WTC11 (cell line): ENCODE results near the gene CYP11A1. TPM values are rescaled to one million over a fixed set of nuclear protein-coding genes. Genes with fewer than 3 reads are reported as not detected.

Experiments
- ATAC-seq: fragments of 200-7000 bp; cut with Tn5 transposase; 2 replicates; pipeline ENCODE4 v1.10.0; 2021; ENCODE audit warnings: mild to moderate bottlenecking, moderate library complexity
- CTCF ChIA-PET: fragments of 300-600 bp; sonication (Branson Sonifier 250); formaldehyde crosslinking; loops from one replicate; lab custom pipeline; 2021; ENCODE audit warnings: antibody characterized with exemption; lab: Charles Lee
- POLR2A ChIA-PET: fragments of 350-600 bp; sonication (Branson Sonifier 250); formaldehyde crosslinking; loops from one replicate; lab custom pipeline; 2021; ENCODE audit warnings: antibody characterized with exemption; lab: Charles Lee
- DNase-seq: peaks from one replicate; pipeline ENCODE4 v3.0.0; 2021; ENCODE audit warnings: low spot score
- H3K27ac Mint-ChIP-seq: 2 replicates; pipeline ENCODE4 v1.8.0; 2021; ENCODE audit warnings: mixed read lengths
- H3K27me3 Mint-ChIP-seq: 2 replicates; pipeline ENCODE4 v1.8.0; 2021; ENCODE audit warnings: low read depth, mild to moderate bottlenecking, moderate library complexity, mixed read lengths
- H3K36me3 Mint-ChIP-seq: 2 replicates; pipeline ENCODE4 v1.8.0; 2021; ENCODE audit warnings: mixed read lengths
- H3K4me1 Mint-ChIP-seq: 2 replicates; pipeline ENCODE4 v1.8.0; 2022; ENCODE audit warnings: mixed read lengths
- H3K4me3 Mint-ChIP-seq: 2 replicates; pipeline ENCODE4 v1.8.0; 2021; ENCODE audit warnings: mild to moderate bottlenecking, moderate library complexity, mixed read lengths
- H3K9me3 Mint-ChIP-seq: 2 replicates; pipeline ENCODE4 v1.8.0; 2021; ENCODE audit warnings: mixed read lengths
- ARID4B ChIP-seq: sonication (generic); formaldehyde crosslinking; IDR thresholded peaks from 2 replicates; pipeline ENCODE4 v1.8.0; 2023; ENCODE audit warnings: missing genetic modification reagents, mild to moderate bottlenecking, borderline replicate concordance
- ATF6 ChIP-seq: sonication (generic); formaldehyde crosslinking; IDR thresholded peaks from 2 replicates; pipeline ENCODE4 v1.8.1; 2023; ENCODE audit warnings: mild to moderate bottlenecking, missing genetic modification reagents
- CDX4 ChIP-seq: fragments of 250-450 bp; sonication (Bioruptor Pico); IDR thresholded peaks from 2 replicates; pipeline ENCODE4 v1.9.0; 2021; ENCODE audit warnings: moderate library complexity, mild to moderate bottlenecking, inconsistent platforms, borderline replicate concordance
- FOXP1 ChIP-seq: sonication (generic); formaldehyde crosslinking; IDR thresholded peaks from 2 replicates; pipeline ENCODE4 v1.8.0; 2022; ENCODE audit warnings: missing genetic modification reagents, mild to moderate bottlenecking, moderate library complexity, borderline replicate concordance
- IRF1 ChIP-seq: sonication (generic); formaldehyde crosslinking; IDR thresholded peaks from 2 replicates; pipeline ENCODE4 v1.8.0; 2023; ENCODE audit warnings: missing genetic modification reagents
- MAX ChIP-seq: sonication (generic); formaldehyde crosslinking; IDR thresholded peaks from 2 replicates; pipeline ENCODE4 v1.8.0; 2022; ENCODE audit warnings: mild to moderate bottlenecking, missing genetic modification reagents
- NR1H2 ChIP-seq: sonication (generic); formaldehyde crosslinking; IDR thresholded peaks from 2 replicates; pipeline ENCODE4 v1.9.0; 2021; ENCODE audit warnings: mild to moderate bottlenecking, moderate library complexity, missing genetic modification reagents
- RELA ChIP-seq: sonication (generic); formaldehyde crosslinking; IDR thresholded peaks from 2 replicates; pipeline ENCODE4 v1.8.1; 2022; ENCODE audit warnings: missing genetic modification reagents, mild to moderate bottlenecking, borderline replicate concordance
- RORB ChIP-seq: fragments of 250-450 bp; sonication (Bioruptor Pico); IDR thresholded peaks from 2 replicates; pipeline ENCODE4 v1.9.0; 2021; ENCODE audit warnings: mild to moderate bottlenecking
- TEAD1 ChIP-seq: sonication (generic); formaldehyde crosslinking; IDR thresholded peaks from 2 replicates; pipeline ENCODE4 v1.8.0; 2022; ENCODE audit warnings: mild to moderate bottlenecking, missing genetic modification reagents
- TP53 ChIP-seq: sonication (generic); formaldehyde crosslinking; IDR thresholded peaks from 2 replicates; pipeline ENCODE4 v1.8.1; 2023; ENCODE audit warnings: mild to moderate bottlenecking, missing genetic modification reagents
- USF1 ChIP-seq: sonication (generic); formaldehyde crosslinking; IDR thresholded peaks from 2 replicates; pipeline ENCODE4 v1.8.0; 2022; ENCODE audit warnings: mild to moderate bottlenecking, missing genetic modification reagents
- ZBTB21 ChIP-seq: sonication (generic); formaldehyde crosslinking; IDR thresholded peaks from 2 replicates; pipeline ENCODE4 v1.8.1; 2023; ENCODE audit warnings: mild to moderate bottlenecking, missing genetic modification reagents, borderline replicate concordance
- ZMAT4 ChIP-seq: fragments of 250-450 bp; sonication (Bioruptor Pico); IDR thresholded peaks from 2 replicates; pipeline ENCODE4 v1.9.0; 2021; ENCODE audit warnings: mild to moderate bottlenecking
- ZNF138 ChIP-seq: sonication (generic); formaldehyde crosslinking; conservative IDR thresholded peaks from 2 replicates; pipeline ENCODE4 v1.8.1; 2022; ENCODE audit warnings: mild to moderate bottlenecking, moderate library complexity, missing genetic modification reagents
- ZNF263 ChIP-seq: sonication (generic); formaldehyde crosslinking; IDR thresholded peaks from 2 replicates; pipeline ENCODE4 v1.8.1; 2022; ENCODE audit warnings: low read depth, mild to moderate bottlenecking, moderate library complexity, missing genetic modification reagents
- ZNF512 ChIP-seq: sonication (generic); formaldehyde crosslinking; IDR thresholded peaks from 2 replicates; pipeline ENCODE4 v1.8.1; 2022; ENCODE audit warnings: missing genetic modification reagents, borderline replicate concordance
- total RNA-seq: library from RNA; stranded (reverse); gene quantifications from 3 replicates; pipeline ENCODE4 v1.2.3, GENCODE V29; 2021

The CYP11A1 gene
- total RNA-seq, 1 experiment from 2014 or later: 3.4 TPM

GRCh38 chr15:74301583-74302361 lies 65.7 kb downstream of the CYP11A1 start:
- TF ChIP-seq ATF6 (CRISPR knock-in tag) (no peak), RELA (no peak), RORB (CRISPR knock-in tag) (no peak), IRF1 (CRISPR knock-in tag) (no peak), ZMAT4 (CRISPR knock-in tag) (no peak), CDX4 (no peak), ZBTB21 (CRISPR knock-in tag) (no peak)
- Mint-ChIP-seq H3K36me3 (no peaks in the 10 kb centered on the region), H3K4me3 (no peak overlapping the region; the same call in 1 of the 2 replicates), H3K27ac (no peak overlapping the region), H3K4me1 (peaks cover 68% of the 10 kb centered on the region), H3K27me3 (peaks cover 52% of the 10 kb centered on the region), H3K9me3 (no peaks in the 10 kb centered on the region)
- ChIA-PET CTCF (interaction anchor here (0.5 to 6.2 kb wide), 18 partner anchors 10 to 329 kb away, joined by 3 to 53 read pairs (median 4); partner anchors contain the start of genes ISLR2 and STRA6), POLR2A (no interaction called here)
- DNase-seq: no peak
- ATAC-seq: 0 out of 2 replicates have a peak, but pooled peaks have one; percentile 3

GRCh38 chr15:74300057-74300795 lies 67.2 kb downstream of the CYP11A1 start:
- peak; percentile 17 for ATAC-seq
- Mint-ChIP-seq H3K27me3 (peaks cover 43% of the 10 kb centered on the region), H3K27ac (no peak overlapping the region), H3K9me3 (no peaks in the 10 kb centered on the region), H3K36me3 (no peaks in the 10 kb centered on the region), H3K4me3 (peak overlapping the region; percentile 21; the same call in 1 of the 2 replicates), H3K4me1 (peaks cover 57% of the 10 kb centered on the region)
- CTCF ChIA-PET: interaction anchor here (1.5 to 6.2 kb wide), 5 partner anchors 8 to 246 kb away, joined by 4 to 53 read pairs (median 11); no protein-coding TSS in a partner anchor
- peak; percentile 62 for DNase-seq
- POLR2A ChIA-PET: no interaction called here
- peak; percentile 31; the same call in 1 of the 2 replicates for TF ChIP-seq MAX
- no peak for TF ChIP-seq ZNF138 (CRISPR knock-in tag)
- TF ChIP-seq ARID4B (CRISPR knock-in tag): 0 out of 2 replicates have a peak, but pooled peaks have one; percentile 24
- TF ChIP-seq IRF1 (CRISPR knock-in tag): no peak
- TF ChIP-seq ZNF512 (CRISPR knock-in tag): no peak
- TF ChIP-seq TP53 (CRISPR knock-in tag): 0 out of 2 replicates have a peak, but pooled peaks have one; percentile 61
- TF ChIP-seq ZNF263: no peak
- TF ChIP-seq NR1H2: no peak
- TF ChIP-seq TEAD1: 0 out of 2 replicates have a peak, but pooled peaks have one; percentile 18
- no peak for TF ChIP-seq USF1 (CRISPR knock-in tag)
- TF ChIP-seq FOXP1: no peak
